ENCODE results near the gene NAPSA. TPM values are rescaled to one million over a fixed set of nuclear protein-coding genes. Genes with fewer than 3 reads are reported as not detected.

The NAPSA gene
- total and polyA plus RNA-seq, 9 of the 15 experiments (the other 6 are each of a cell fraction or from before 2014, with no cell fraction given): 0.25 to 1.9 (median 0.69) TPM

- TF ChIP-seq MYC (IDR thresholded peaks at IDR 0.05; ENCODE audit: low read depth, low read length): peak; percentile 57; the same call in 1 of the 2 replicates
- 0 out of 2 replicates have a peak, but pooled peaks have one; percentile 19 for TF ChIP-seq MYC (CRISPR knock-in tag; IDR thresholded peaks at IDR 0.05; ENCODE audit: borderline replicate concordance, low read depth)
- no peak for TF ChIP-seq ELK1 (CRISPR knock-in tag; IDR thresholded peaks at IDR 0.05)
- TF ChIP-seq ZNF146 (CRISPR knock-in tag; IDR thresholded peaks at IDR 0.05; ENCODE audit: unreplicated experiment): no peak
- no peak for TF ChIP-seq MXD1 (CRISPR knock-in tag; IDR thresholded peaks at IDR 0.05; ENCODE audit: borderline replicate concordance, poor library complexity, severe bottlenecking)
- no peak for TF ChIP-seq RNF219 (CRISPR knock-in tag; IDR thresholded peaks at IDR 0.05)
- 0 out of 3 replicates have a peak, but pooled peaks of 1 of the 2 experiments have one; percentile 8 for TF ChIP-seq CBX3 (IDR thresholded peaks at IDR 0.05; ENCODE audit: borderline replicate concordance in 1 of 2, low read length in 2 of 2)
- TF ChIP-seq ZNF830 (CRISPR knock-in tag; IDR thresholded peaks at IDR 0.05): no peak
- no peak for TF ChIP-seq TRIM28 (IDR thresholded peaks at IDR 0.05)
- TF ChIP-seq ZNF764 (CRISPR knock-in tag; IDR thresholded peaks at IDR 0.05; ENCODE audit: low read depth): no peak
- TF ChIP-seq E2F8 (IDR thresholded peaks at IDR 0.05; ENCODE audit: low read depth, partially characterized antibody): no peak
- no peak for TF ChIP-seq ZNF408 (CRISPR knock-in tag; IDR thresholded peaks at IDR 0.05; ENCODE audit: low read depth)
- TF ChIP-seq ZNF766 (CRISPR knock-in tag; conservative IDR thresholded peaks at IDR 0.05): no peak
- no peak for TF ChIP-seq MTA2 (IDR thresholded peaks at IDR 0.05; ENCODE audit: low read depth)
- no peak for TF ChIP-seq MTA1 (IDR thresholded peaks at IDR 0.05; ENCODE audit: borderline replicate concordance)
- TF ChIP-seq CBFB (CRISPR knock-in tag; IDR thresholded peaks at IDR 0.05): no peak
- TF ChIP-seq SMARCA5 (IDR thresholded peaks at IDR 0.05): 0 out of 2 replicates have a peak, but pooled peaks have one; percentile 20
- TF ChIP-seq ZFP1 (CRISPR knock-in tag; IDR thresholded peaks at IDR 0.05): no peak
- TF ChIP-seq TFAM (CRISPR knock-in tag; conservative IDR thresholded peaks at IDR 0.05): no peak
- TF ChIP-seq NFYB (IDR thresholded peaks at IDR 0.05; ENCODE audit: extremely low read depth, insufficient read length): peak; percentile 57
- TF ChIP-seq DLX4 (CRISPR knock-in tag; IDR thresholded peaks at IDR 0.05): no peak
Observed at GRCh38 chr19:50368649-50369570, 3.5 kb upstream of the NAPSA start (continued).

Measured in K562 (cell line).